Skeletal muscle cell (primary cell): ENCODE data around the gene PDE4B.
A peak's percentile ranks its signal among the peaks of the same experiment; 100 is the strongest.

Experiments
- DNase-seq: peaks from one replicate; pipeline ENCODE4 v3.0.0-alpha.2; 2010; ENCODE audit warnings: low read depth
- H3K4me3 ChIP-seq: 2 replicates; pipeline ENCODE4 v1.5.1; 2011; ENCODE audit warnings: low read depth, mild to moderate bottlenecking, control low read depth, low read length, moderate library complexity

PDE4B gene

DNA sequence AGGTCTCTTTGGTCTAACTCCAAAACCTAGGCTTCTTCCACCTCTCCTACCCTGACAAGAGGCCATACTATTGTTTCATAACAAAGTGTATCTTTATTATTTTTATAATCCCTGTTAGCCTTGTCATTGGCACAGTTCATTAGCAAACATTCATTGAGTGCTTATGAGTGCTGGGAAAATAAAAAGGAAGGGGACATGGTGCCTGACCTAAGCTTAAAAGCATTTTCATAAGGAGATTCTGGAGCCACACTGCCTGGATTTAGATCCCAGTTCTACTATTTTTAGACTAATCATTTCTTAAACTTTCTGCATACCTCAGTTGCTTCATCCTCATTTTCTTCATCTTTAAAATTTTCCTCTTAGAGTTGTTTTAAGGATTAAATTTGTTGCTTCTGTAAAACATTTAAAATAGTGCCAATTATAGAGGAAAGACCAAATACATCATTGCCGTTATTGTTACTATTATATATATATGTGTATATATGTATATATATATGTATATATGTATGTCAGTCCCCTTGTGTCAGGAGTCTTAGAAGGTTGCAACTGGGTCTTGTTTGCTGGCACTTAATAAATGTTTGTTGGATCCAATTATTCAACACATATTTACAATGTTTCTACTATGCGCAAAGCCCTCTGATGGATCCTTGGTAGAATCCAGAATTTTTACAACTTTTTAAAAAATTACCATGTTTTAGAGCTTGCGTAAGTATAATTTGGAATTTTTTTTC lies 490.4 kb downstream of the PDE4B start:
- no peak overlapping the region for H3K4me3 ChIP-seq
- DNase-seq = no peak

DNA sequence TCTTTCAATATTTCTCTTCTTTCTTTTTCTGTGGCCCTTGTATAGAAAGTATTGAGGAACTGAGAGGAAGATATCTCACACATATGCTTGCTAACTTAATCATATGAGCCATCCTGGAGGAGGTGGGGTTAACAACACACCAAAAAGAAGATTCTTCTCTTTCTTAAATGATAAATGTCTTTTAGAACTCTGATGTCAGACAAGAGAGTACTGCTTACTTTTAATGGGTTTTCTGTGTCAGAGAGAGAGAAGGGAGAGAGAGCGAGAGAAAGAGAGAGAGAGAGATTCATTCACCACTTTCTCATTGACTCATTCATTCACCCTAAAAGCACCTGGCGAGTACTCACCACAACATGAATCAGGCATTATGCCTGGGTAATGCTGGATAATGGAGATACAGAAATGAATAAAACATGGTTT lies 490.9 kb downstream of the PDE4B start:
- DNase-seq = no peak
- H3K4me3 ChIP-seq = no peak overlapping the region

DNA sequence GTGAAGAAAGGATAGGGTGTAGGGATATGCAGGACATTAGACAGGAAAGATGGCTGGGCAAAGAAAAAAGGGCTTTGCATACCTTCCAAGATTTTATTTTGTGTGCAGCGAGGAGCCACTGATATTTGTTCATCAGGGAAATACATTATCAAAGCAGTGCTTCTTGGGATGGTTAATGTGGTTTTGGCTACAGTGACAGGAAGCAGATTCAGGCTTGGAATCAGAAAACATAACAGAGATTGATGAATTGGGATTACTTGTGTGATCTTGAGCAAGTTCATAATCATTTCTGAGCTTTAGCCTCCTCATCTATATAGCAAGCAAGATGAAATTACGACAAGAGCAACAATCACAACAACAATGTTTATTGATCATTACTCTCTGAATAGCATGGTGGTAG lies 492.1 kb downstream of the PDE4B start:
- H3K4me3 ChIP-seq = no peak overlapping the region
- DNase-seq = no peak

DNA sequence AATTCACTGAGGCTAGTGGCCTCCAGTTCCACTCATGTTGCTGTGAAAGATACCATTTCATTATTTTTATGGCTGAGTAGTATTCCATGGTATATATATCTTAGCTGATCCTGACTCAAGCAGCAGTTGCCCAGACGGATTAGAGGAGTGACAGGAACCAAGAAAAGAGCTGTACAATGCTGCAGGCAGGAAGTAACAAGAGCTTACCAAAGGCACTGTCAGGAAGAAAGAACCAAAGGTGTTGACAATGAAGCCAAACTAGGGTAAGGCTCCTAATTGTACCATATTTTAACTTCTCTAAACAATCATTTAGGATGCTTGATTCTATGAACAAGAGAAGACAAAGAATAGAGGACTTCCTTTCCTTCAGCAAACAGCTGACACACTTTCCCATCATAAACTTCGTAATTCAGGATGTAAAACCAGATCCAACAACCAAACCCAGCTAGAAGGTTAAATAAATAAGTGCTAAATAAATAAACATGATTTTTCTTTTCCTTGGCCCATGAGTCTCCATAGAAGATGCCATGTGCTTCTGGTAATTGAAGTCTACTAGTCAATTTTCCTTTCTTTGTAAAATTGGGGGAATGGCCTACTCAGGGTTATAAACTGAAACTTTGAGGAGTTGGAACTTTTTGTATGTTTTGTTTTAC lies 493.0 kb downstream of the PDE4B start:
- DNase-seq = no peak
- no peak overlapping the region for H3K4me3 ChIP-seq

DNA sequence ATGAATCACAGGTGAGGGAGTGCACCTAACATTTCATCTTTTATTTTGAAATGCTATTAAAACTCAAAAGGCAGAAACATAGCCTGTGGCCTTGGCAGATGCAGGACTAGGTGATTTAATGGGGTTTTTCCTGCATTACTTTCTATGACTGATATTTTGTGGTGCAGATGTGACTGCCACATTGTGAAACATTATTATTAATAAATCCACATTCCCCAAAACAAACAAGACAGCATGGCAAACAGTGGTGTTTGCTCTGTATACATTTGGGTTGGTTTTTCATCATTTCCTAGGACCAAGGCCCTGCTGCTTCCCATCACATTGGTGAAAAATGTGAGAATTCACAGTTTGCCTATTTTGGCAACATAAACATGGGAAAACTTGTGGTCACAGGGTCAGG lies 493.6 kb downstream of the PDE4B start:
- H3K4me3 ChIP-seq = no peak overlapping the region
- DNase-seq = no peak

DNA sequence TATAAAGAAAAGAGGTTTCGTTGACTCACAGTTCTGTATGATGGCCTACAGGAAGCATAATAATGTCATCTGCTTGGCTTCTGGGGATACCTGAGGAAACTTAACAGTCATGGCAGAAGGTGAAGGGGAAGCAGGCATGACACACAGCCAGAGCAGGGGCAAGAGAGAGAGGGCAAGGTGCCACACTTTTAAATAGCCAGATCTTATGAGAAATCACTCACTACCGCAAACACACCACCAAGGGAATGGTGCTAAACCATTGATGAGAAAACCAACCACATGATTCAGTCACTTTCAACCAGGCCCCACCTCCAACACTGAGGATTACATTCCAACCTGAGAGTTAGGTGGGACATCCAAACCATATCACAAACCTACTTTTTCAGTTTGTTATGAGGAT lies 495.4 kb downstream of the PDE4B start:
- DNase-seq = no peak
- H3K4me3 ChIP-seq = no peak overlapping the region

DNA sequence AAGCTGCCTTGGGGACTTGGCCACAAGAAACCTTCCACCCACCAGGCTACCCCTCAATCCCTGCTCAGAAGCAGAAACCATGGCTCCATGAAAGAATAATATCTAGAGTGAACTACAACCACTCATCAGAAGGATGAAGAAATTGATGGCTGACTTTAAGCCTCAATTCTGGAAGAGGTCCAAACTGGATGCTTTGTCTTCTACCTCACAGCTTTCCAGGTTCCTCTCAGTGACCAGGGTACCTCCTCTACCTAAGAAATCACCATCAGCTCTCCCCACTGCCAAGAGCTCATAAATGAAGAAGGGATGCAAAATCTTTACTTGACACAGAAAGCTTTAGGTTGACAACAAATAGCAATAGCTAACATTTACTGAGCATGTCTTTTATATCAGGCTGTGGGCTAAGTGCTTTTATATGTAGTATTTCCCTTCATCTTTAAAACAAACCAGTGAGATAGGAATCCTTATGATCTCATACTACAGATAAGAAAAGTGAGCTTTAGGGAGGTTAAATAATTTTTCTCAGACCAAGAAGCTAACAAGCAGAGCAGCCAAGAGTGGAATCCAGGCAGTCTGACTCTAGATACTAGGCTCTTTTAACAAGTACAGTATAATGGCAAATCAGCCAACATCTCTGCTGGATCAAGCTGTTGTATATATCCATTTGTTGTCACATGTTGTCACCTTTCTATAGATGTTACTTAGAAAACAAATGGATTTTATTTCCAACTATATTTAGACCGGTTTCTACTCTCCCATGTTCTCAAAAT lies 498.3 kb downstream of the PDE4B start:
- no peak for DNase-seq
- H3K4me3 ChIP-seq = no peak overlapping the region

DNA sequence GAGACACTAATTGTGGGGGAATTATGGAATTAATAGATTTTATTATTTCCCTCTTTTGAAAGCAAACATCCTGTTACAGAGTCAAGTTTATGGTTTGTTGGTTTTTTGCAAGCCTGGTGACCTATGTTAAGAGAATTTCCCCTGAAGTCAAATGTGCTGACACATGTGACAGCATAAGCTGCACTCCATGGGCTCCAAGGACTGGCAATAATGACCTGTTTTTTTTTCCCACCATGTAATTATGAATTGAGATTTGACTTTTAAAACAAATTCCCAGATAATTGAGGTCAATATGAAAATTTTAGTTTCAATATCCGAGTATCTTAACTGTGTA lies 498.8 kb downstream of the PDE4B start:
- no peak overlapping the region for H3K4me3 ChIP-seq
- DNase-seq = no peak

DNA sequence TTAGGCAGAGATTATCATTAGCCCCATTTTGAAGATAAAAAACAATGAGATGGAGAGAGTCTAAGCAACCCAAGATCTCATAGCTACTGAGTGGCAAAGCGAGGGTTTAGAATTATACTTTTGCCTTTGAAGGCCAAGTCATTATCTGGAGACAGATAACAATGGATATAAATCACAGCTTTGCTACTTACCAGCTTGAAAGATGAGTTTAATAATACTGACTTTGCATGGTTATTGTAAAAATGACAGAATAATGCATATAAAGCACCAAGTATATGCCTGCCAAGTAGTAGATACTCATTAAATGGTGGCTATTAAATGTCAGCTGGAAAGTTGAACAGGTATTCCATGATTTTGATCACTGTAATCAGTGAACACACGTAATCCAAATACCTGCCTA lies 499.6 kb downstream of the PDE4B start:
- DNase-seq = no peak
- H3K4me3 ChIP-seq = no peak overlapping the region

DNA sequence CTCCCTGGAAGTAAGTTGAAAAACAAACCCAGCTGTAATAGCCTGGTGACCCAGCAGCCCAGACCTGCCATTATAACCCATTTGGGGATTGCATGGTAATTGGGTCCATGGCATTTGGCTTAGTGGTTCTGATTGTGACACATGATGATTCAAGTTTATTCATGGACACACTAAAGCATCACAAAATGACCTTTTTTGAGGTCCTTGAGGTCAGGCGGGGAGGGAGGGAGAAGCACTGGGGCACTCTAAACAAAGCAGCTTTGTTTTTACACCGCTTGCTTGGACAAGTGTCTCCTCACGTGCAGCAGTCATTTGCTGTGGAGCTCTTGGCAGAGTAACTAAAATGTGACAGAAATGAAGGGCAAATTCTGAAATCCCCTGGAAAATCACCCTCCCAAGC lies 500.2 kb downstream of the PDE4B start:
- DNase-seq = no peak

DNA sequence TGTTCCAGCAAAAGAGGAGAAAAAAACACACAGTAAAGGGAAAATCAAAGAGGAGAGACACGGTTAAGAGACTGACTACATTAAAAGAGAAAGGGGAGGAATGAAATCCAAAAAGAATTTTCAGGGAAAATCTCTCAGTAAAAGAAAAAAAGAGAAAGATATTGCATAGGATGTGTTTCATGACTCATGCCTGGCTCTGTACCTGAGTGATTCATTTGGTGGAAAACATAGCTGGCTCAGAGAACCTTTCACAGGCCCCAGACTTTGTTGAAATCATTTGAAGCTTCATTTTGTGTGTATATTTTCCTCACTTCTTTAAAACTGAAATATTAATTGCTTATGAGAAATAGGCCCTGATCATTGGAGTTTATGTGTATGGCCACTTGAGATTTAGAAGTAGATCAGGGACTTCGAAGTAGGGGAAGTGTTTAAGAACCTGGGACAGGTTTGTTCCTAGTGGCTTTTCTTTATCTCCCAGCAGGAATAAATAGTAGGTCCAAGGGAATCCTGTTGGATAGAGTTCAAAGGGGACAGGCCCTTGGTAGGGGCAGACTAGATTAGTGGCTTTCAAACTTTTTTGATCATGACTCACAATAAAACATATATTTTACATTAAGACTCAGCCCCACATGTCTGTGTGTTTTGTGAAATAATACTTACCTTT lies 502.1 kb downstream of the PDE4B start:
- no peak overlapping the region for H3K4me3 ChIP-seq
- DNase-seq = peak; percentile 48

More for the DNA sequence above, 500.2 kb downstream of the PDE4B start:
- H3K4me3 ChIP-seq = no peak overlapping the region

DNA sequence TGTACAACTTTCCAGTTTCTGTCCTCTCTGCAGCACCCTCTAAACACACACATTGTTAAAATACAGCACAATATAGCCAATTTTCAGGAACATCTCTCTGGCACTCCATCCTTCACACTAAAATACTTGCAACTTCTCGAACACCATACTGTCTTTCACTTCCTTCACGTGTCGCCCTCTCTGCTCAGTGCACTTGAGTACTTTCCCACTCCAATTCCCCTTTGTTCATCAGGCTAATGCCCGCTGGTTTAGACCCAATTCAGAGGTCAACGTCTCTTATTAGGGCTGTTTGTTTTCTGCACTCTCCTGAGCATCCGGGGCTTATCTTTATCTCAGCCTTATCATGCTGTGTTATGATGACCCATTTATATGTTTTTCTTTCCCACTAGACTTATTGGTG lies 503.1 kb downstream of the PDE4B start:
- H3K4me3 ChIP-seq = no peak overlapping the region
- no peak for DNase-seq

DNA sequence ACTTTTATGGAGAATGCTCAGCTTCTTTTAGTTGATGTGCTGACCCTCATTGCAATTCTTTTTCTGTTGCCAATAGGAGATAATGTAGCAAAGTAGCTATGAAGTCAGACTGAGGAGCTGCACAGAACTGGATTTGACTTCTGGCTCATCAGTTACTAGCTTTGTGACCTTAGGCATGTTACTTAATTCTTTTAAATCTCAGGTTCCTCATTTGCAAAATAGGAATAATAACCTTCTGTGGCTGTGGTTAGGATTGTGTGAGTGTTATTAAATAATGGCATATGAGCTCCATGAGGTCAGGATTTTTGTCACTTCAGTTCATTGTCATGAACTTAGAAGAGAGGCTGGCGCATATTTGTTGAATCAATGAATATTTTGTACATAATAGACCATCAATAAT lies 503.7 kb downstream of the PDE4B start:
- no peak overlapping the region for H3K4me3 ChIP-seq
- DNase-seq = no peak

DNA sequence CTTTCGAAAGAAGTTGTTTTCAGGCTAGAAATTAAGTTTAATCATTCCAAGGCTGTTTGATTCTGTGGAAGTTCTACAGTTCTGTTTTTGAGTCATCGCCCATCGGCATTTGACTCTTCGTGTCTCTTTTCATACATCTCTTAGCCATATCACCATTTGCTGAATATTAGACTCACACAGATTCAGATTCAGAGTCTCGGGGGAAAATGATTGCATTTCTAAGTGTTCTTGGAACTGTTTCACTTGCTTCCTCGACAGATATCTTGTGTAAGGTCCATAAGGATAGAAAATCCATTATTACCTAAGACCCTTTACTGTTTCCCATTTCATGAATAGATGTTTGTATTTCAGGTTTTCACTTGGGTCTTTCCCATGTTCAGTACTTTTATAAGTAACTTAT lies 504.3 kb downstream of the PDE4B start:
- peak; percentile 57 for DNase-seq
- no peak overlapping the region for H3K4me3 ChIP-seq

DNA sequence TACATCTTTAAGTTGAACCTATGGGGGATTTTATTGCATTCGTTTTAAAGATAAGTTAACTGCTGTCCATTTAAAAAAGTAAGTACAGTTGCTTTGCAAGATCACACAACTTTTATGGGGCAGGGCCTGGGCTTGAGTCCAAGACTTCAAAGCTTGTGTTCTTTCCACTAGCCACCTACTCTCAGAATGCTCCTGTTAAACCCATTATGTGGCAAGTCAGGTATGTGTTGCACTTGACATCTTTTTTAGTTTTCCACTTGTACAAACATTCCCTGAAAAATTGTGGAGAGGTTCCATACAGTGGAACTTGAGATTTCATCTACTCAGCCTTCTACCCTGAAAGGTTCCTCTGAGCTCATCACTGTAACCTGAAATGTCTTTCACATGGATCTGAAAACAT lies 505.8 kb downstream of the PDE4B start:
- H3K4me3 ChIP-seq = no peak overlapping the region
- no peak for DNase-seq

DNA sequence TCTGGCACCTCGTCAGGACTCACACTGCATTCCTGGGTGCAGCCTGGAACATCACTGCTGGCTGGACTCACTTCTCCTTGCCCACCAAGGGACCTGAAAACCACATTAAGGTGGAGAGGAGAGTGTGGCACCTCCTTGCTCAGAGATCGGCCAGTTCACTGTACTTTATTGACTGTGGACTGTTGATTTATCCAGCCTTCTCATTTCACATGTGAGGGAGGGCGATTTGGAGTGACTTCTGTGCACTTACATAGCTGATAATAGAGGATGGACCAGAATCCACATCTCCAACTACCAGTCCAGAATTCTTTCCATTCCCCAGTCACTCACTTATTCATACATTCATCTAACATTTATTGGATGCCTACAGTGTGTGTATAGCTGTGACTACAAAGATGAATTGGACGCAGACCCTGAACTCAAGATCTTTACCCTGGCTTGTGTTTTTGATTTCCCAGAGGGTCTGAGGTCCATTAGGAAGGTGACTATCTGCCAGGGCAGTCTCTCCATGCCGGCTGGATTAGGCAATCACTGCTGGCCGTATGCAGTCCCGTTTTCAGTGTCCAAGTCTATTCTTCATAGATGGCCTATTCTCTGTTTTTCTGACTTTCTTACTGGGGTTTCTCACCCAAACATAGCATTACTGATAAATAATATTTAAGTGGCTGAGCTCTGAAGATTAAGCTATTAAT lies 507.7 kb downstream of the PDE4B start:
- DNase-seq = no peak

DNA sequence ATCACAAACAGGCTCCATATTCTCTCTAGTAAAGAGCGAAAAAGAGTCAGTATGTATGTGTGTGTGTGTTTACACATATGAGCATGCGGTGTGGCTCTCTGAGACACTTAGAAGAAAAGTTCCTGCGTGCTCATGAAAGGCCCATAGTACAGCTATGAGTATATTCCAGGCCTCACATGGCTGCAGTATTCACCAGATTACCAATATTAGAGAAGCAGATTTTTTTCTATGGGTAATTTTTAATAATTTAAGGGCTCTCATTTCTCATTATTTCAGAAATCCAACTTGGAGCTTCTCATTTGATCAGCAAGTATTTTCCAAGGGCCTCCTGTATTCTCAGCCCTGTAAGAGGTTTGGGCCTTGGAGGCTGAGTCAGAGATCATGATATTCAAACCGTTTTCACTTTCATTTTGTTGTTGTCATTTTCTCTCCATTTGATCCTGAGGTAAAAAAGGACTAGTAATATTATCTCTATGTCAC lies 508.3 kb downstream of the PDE4B start:
- H3K4me3 ChIP-seq = no peak overlapping the region

More for the DNA sequence above, 507.7 kb downstream of the PDE4B start:
- no peak overlapping the region for H3K4me3 ChIP-seq

DNA sequence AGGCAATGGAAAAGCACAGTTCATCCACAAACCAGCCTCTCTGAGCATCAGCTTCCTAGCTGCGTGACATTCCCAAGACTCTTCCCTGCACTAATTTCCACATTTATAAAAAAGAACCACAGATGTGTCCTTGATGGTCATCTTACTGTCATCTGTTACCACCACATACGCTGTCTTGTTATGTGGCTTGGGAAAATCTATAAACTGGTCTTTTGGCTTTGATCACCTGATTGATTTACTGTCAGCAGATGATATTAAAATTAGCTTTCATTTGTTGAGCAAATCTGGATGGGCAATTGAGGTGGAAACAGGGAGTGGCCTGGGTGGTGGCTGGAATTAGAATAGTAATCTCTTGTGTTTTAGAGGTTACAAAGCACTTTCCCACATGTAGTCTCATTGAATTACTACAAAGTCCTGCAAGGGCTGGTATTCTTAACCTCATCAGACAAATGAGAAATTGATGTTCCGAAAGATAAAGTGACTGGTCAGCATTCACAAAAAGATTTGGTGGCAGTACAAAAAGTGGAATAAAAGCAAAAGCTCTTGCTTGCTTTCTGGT lies 509.6 kb downstream of the PDE4B start:
- DNase-seq = no peak
- H3K4me3 ChIP-seq = no peak overlapping the region

More for the DNA sequence above, 508.3 kb downstream of the PDE4B start:
- no peak for DNase-seq

DNA sequence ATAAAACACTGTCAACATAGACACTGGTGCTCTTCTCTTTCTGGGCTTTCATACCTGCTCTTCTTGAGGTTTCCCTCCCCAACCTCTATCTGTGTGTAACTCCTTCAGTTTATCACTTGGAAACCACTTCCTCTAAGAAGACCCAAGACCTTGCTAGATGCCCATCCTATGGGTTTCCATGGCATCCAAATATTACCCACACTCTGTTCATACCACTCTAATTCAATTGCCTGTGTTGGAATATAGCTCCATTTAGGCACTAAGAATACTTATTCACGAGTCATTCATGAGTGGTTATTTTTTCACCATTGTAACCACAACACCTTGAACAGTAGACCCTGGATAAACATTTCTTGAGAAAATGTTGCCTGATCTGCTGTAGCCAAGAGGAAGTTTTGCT lies 510.1 kb downstream of the PDE4B start:
- H3K4me3 ChIP-seq = no peak overlapping the region
- no peak for DNase-seq
